A549 (cell line): ENCODE data around the gene EBF3. TPM values are rescaled to one million over a fixed set of nuclear protein-coding genes. Genes with fewer than 3 reads are reported as not detected.

Experiments used
- ATAC-seq, 2 experiments: fragments of 200-7000 bp in 1 of 2; fragments of >200 bp in 1 of 2; cut with Nextera tagmentation in 1 of 2; cut with Tn5 transposase in 1 of 2; 3 replicates each; pipeline versions ENCODE4 v1.8.0 to v1.9.1; 2018 to 2020; ENCODE audit warnings: mild to moderate bottlenecking in 1 of 2, moderate library complexity in 1 of 2
- CTCF ChIA-PET: fragments of 300-600 bp; sonication (Branson Sonifier 250); formaldehyde crosslinking; extraction: SDS; loops from one replicate; lab custom pipeline; 2021; ENCODE audit warnings: antibody characterized with exemption, inconsistent platforms; lab: Yijun Ruan, JAX
- POLR2A ChIA-PET: fragments of 350-600 bp; formaldehyde crosslinking; extraction: SDS; loops from one replicate; lab custom pipeline; 2021; ENCODE audit warnings: antibody characterized with exemption, inconsistent platforms; lab: Yijun Ruan, JAX
- DNase-seq, 2 experiments: peaks; one replicate each; pipeline versions ENCODE4 v3.0.0 to v3.0.0-alpha.2; 2011 to 2016; ENCODE audit warnings: low read depth in 1 of 2, low spot score in 1 of 2
- FAIRE-seq: peaks from 2 replicates; lab custom pipeline; 2011; peaks lifted over from hg19 to GRCh38; lab: Jason Lieb, UNC
- H3K27ac ChIP-seq, 2 experiments: fragments of >200 bp; sonication (Bioruptor Twin); formaldehyde crosslinking; 3 replicates each; pipeline ENCODE4 v1.5.1; 2016 to 2017
- H3K4me1 ChIP-seq: fragments of >200 bp; sonication (Bioruptor Twin); formaldehyde crosslinking; 3 replicates; pipeline ENCODE4 v1.6.1; 2016
- H3K4me2 ChIP-seq: fragments of >200 bp; sonication (Bioruptor Twin); formaldehyde crosslinking; 3 replicates; pipeline ENCODE4 v1.6.1; 2016
- H3K4me3 ChIP-seq: fragments of >200 bp; sonication (Bioruptor Twin); formaldehyde crosslinking; 3 replicates; pipeline ENCODE4 v1.5.1; 2016
- H3K9me3 ChIP-seq: fragments of >200 bp; sonication (Bioruptor Twin); formaldehyde crosslinking; 3 replicates; pipeline ENCODE4 v1.6.1; 2016
- BHLHE40 ChIP-seq: IDR thresholded peaks from 2 replicates; pipeline ENCODE4 v1.6.1; 2012; ENCODE audit warnings: low read depth, low read length, inconsistent platforms
- CEBPB ChIP-seq, 2 experiments: fragments of >200 bp in 1 of 2; sonication (Bioruptor Twin) in 1 of 2; formaldehyde crosslinking in 1 of 2; IDR thresholded peaks; 2 replicates each; pipeline ENCODE4 v1.6.1; 2012 to 2016
- CHD2 ChIP-seq: fragments of 150-350 bp; IDR thresholded peaks from 2 replicates; pipeline ENCODE4 v1.6.1; 2014; ENCODE audit warnings: low read length; ENCODE audit not compliant: partially characterized antibody
- EHMT2 ChIP-seq: fragments of 200-600 bp; sonication (generic); IDR thresholded peaks from 2 replicates; pipeline ENCODE4 v1.6.1; 2016; ENCODE audit warnings: antibody characterized with exemption, low read depth, mild to moderate bottlenecking, moderate library complexity
- EP300 ChIP-seq, 2 experiments: fragments of >200 bp; sonication (Bioruptor Twin); formaldehyde crosslinking; IDR thresholded peaks; 2 replicates in 1 of 2; 3 replicates in 1 of 2; pipeline ENCODE4 v1.6.1; 2016 to 2017
- ESRRA ChIP-seq: fragments of 150-350 bp; IDR thresholded peaks from 2 replicates; pipeline ENCODE4 v1.6.1; 2014; ENCODE audit warnings: mild to moderate bottlenecking, low read length, borderline replicate concordance
- FOXS1 ChIP-seq: fragments of 250-450 bp; sonication (Bioruptor Pico); IDR thresholded peaks from 2 replicates; pipeline ENCODE4 v1.5.0; 2020; ENCODE audit warnings: mild to moderate bottlenecking, moderate library complexity
- HEYL ChIP-seq: fragments of 250-450 bp; sonication (Bioruptor Pico); IDR thresholded peaks from 2 replicates; pipeline ENCODE4 v1.8.0; 2021; ENCODE audit warnings: mild to moderate bottlenecking, moderate library complexity
- HMGXB4 ChIP-seq: fragments of 250-450 bp; sonication (Bioruptor Pico); IDR thresholded peaks from 2 replicates; pipeline ENCODE4 v1.5.0; 2021; ENCODE audit warnings: mild to moderate bottlenecking, moderate library complexity, borderline replicate concordance
- MAFK ChIP-seq: fragments of 450-650 bp; IDR thresholded peaks from 2 replicates; pipeline ENCODE4 v1.6.1; 2014; ENCODE audit not compliant: partially characterized antibody
- MYC ChIP-seq: IDR thresholded peaks from 2 replicates; pipeline ENCODE4 v1.6.1; 2012; ENCODE audit warnings: mild to moderate bottlenecking, inconsistent platforms, low read length, improper control_type of control experiment, borderline replicate concordance
- NFE2L2 ChIP-seq: fragments of 150-350 bp; conservative IDR thresholded peaks from 2 replicates; pipeline ENCODE4 v1.6.1; 2014; ENCODE audit warnings: low read length
- NR3C1 ChIP-seq: fragments of >200 bp; sonication (Bioruptor Twin); formaldehyde crosslinking; IDR thresholded peaks from 3 replicates; pipeline ENCODE4 v1.6.1; 2017
- PBX3 ChIP-seq: IDR thresholded peaks from 2 replicates; pipeline ENCODE4 v1.6.1; 2012
- PHF8 ChIP-seq: fragments of 200-600 bp; sonication (generic); IDR thresholded peaks from 2 replicates; pipeline ENCODE4 v1.6.1; 2016; ENCODE audit warnings: low read depth, mild to moderate bottlenecking, antibody characterized with exemption, moderate library complexity, borderline replicate concordance
- POLR2A ChIP-seq: IDR thresholded peaks from 2 replicates; pipeline ENCODE4 v1.6.1; 2012; ENCODE audit warnings: mild to moderate bottlenecking, low read length
- WGBS: methylation state at CpG from one replicate; pipeline ENCODE4 v1.1.6; 2017; ENCODE audit errors: missing lambda C conversion rate; 5-methylcytosine and 5-hydroxymethylcytosine counted together
- polyA plus RNA-seq, 4 experiments: library from polyadenylated mRNA; depleted of rRNA in 3 of 4; stranded (reverse); fragments of >200 nt; fragmentation: RNase III in 1 of 4; extraction: RNeasy Plus Mini Kit Qiagen cat#74134 plus additional on column Dnase treatment in 1 of 4; gene quantifications; 2 replicates in 3 of 4; 3 replicates in 1 of 4; pipeline ENCODE4 v1.2.3, GENCODE V29; 2011 to 2017
- TF ChIP-seq, protein P1 (sequence below): IDR thresholded peaks from 2 replicates; pipeline ENCODE4 v1.6.1; 2012
- TF ChIP-seq, protein P2 (sequence below): IDR thresholded peaks from 2 replicates; pipeline ENCODE4 v1.6.1; 2012; ENCODE audit warnings: low read depth, borderline replicate concordance
- TF ChIP-seq, protein P3 (sequence below): fragments of >200 bp; sonication (Bioruptor Twin); formaldehyde crosslinking; IDR thresholded peaks from 2 replicates; pipeline ENCODE4 v1.6.1; 2016

The EBF3 gene
- polyA plus RNA-seq, 2 of the 4 experiments (the other 2 are of a cell fraction) = 0.12 TPM; not detected in 1

- Histone ChIP-seq H3K4me3 (no peak overlapping the region), H3K9me3 (no peaks in the 10 kb centered on the region), H3K27ac (no peak overlapping the region), H3K4me1 (peaks cover 25% of the 10 kb centered on the region), H3K4me2 (no peak overlapping the region)
- ATAC-seq = no peak
- no peak for DNase-seq
- 87% methylated on average over 70 of the region's 83 CpGs for WGBS
- no peak for FAIRE-seq
- ChIA-PET CTCF (no interaction called here), POLR2A (no interaction called here)
- TF ChIP-seq EP300 (IDR thresholded peaks at IDR 0.05) (no peak), PHF8 (no peak), FOXS1 (CRISPR knock-in tag) (no peak), EHMT2 (no peak), NFE2L2 (no peak)
- TF ChIP-seq, protein P1, sequence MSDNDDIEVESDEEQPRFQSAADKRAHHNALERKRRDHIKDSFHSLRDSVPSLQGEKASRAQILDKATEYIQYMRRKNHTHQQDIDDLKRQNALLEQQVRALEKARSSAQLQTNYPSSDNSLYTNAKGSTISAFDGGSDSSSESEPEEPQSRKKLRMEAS = no peak
- TF ChIP-seq, protein P2, sequence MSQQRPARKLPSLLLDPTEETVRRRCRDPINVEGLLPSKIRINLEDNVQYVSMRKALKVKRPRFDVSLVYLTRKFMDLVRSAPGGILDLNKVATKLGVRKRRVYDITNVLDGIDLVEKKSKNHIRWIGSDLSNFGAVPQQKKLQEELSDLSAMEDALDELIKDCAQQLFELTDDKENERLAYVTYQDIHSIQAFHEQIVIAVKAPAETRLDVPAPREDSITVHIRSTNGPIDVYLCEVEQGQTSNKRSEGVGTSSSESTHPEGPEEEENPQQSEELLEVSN = no peak
- TF ChIP-seq, all 56 proteins: peak for 0
These were observed 4.3 kb downstream of the EBF3 start for GRCh38 chr10:129959544-129960480.

GRCh38 chr10:129958629-129959543 lies 5.2 kb downstream of the EBF3 start:
- no peak for ATAC-seq
- TF ChIP-seq, protein P3, sequence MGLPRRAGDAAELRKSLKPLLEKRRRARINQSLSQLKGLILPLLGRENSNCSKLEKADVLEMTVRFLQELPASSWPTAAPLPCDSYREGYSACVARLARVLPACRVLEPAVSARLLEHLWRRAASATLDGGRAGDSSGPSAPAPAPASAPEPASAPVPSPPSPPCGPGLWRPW = no peak
- TF ChIP-seq ESRRA (no peak), POLR2A (no peak), NFE2L2 (no peak), NR3C1 (no peak), MYC (no peak), MAFK (no peak), BHLHE40 (no peak), PBX3 (no peak), HEYL (CRISPR knock-in tag) (no peak), CEBPB (IDR thresholded peaks at IDR 0.05) (no peak), HMGXB4 (no peak), CHD2 (no peak)
- TF ChIP-seq, protein P2 = no peak
- ChIA-PET POLR2A (no interaction called here), CTCF (interaction anchor here (3.3 kb wide), 1 partner anchor 12 kb away, joined by 12 read pairs; no protein-coding TSS in a partner anchor)
- no peak overlapping the region for H3K27ac ChIP-seq
- no peak for FAIRE-seq
- H3K4me1 ChIP-seq = peaks cover 26% of the 10 kb centered on the region
- WGBS = 94% methylated on average over 76 of the region's 103 CpGs
- no peaks in the 10 kb centered on the region for H3K9me3 ChIP-seq
- no peak for DNase-seq
- H3K4me2 ChIP-seq = no peak overlapping the region
- no peak overlapping the region for H3K4me3 ChIP-seq
